ENCODE measurements around the gene TTC21A. TPM values are rescaled to one million over a fixed set of nuclear protein-coding genes. Genes with fewer than 3 reads are reported as not detected.

The TTC21A gene
- total RNA-seq, 1 donor from 2014 or later: 0.55 TPM

- H3K4me1 Mint-ChIP-seq (ENCODE audit: low read depth): peaks cover 12% of the 10 kb centered on the region
- no peaks in the 10 kb centered on the region for H3K9me3 Mint-ChIP-seq
- peaks cover 12% of the 10 kb centered on the region for H3K27me3 Mint-ChIP-seq (ENCODE audit: low read depth)
- no peaks in the 10 kb centered on the region for H3K36me3 Mint-ChIP-seq (ENCODE audit: low read depth)
- no peak overlapping the region for H3K4me3 Mint-ChIP-seq (ENCODE audit: low read depth)
- intact Hi-C loops (cut with micrococcal nuclease): no loop called here
- H3K27ac Mint-ChIP-seq: no peak overlapping the region
- DNase-seq (ENCODE audit: low spot score): no peak
Observed at GRCh38 chr3:39126532-39127071, 19.1 kb downstream of the TTC21A start.

GRCh38 chr3:39127269-39127907, 19.9 kb downstream of the TTC21A start:
- Mint-ChIP-seq H3K4me1 (ENCODE audit: low read depth) (peaks cover 12% of the 10 kb centered on the region), H3K9me3 (no peaks in the 10 kb centered on the region), H3K27ac (no peak overlapping the region), H3K4me3 (ENCODE audit: low read depth) (no peak overlapping the region), H3K36me3 (ENCODE audit: low read depth) (no peaks in the 10 kb centered on the region), H3K27me3 (ENCODE audit: low read depth) (peaks cover 7% of the 10 kb centered on the region)
- DNase-seq (ENCODE audit: low spot score): no peak
- intact Hi-C loops (cut with micrococcal nuclease): no loop called here

- H3K9me3 Mint-ChIP-seq: no peaks in the 10 kb centered on the region
- H3K36me3 Mint-ChIP-seq (ENCODE audit: low read depth): no peaks in the 10 kb centered on the region
- H3K4me1 Mint-ChIP-seq (ENCODE audit: low read depth): peaks cover 12% of the 10 kb centered on the region
- H3K27ac Mint-ChIP-seq: no peak overlapping the region
- no peak overlapping the region for H3K4me3 Mint-ChIP-seq (ENCODE audit: low read depth)
- intact Hi-C loops (cut with micrococcal nuclease): no loop called here
- DNase-seq (ENCODE audit: low spot score): no peak
- H3K27me3 Mint-ChIP-seq (ENCODE audit: low read depth): peaks cover 7% of the 10 kb centered on the region
Observed at GRCh38 chr3:39127908-39128304, 20.4 kb downstream of the TTC21A start.

- H3K36me3 Mint-ChIP-seq (ENCODE audit: low read depth): no peaks in the 10 kb centered on the region
- no peaks in the 10 kb centered on the region for H3K9me3 Mint-ChIP-seq
- no peak overlapping the region for H3K4me3 Mint-ChIP-seq (ENCODE audit: low read depth)
- no peak overlapping the region for H3K27ac Mint-ChIP-seq
- no peak for DNase-seq (ENCODE audit: low spot score)
- peaks cover 12% of the 10 kb centered on the region for H3K4me1 Mint-ChIP-seq (ENCODE audit: low read depth)
- intact Hi-C loops (cut with micrococcal nuclease): no loop called here
- peaks cover 3% of the 10 kb centered on the region for H3K27me3 Mint-ChIP-seq (ENCODE audit: low read depth)
Observed at GRCh38 chr3:39128951-39129350, 21.5 kb downstream of the TTC21A start.

GRCh38 chr3:39130026-39130425, 22.5 kb downstream of the TTC21A start:
- DNase-seq (ENCODE audit: low spot score): no peak
- Mint-ChIP-seq H3K27me3 (ENCODE audit: low read depth) (no peaks in the 10 kb centered on the region), H3K27ac (no peak overlapping the region), H3K36me3 (ENCODE audit: low read depth) (no peaks in the 10 kb centered on the region), H3K4me1 (ENCODE audit: low read depth) (peaks cover 12% of the 10 kb centered on the region), H3K4me3 (ENCODE audit: low read depth) (no peak overlapping the region), H3K9me3 (no peaks in the 10 kb centered on the region)
- intact Hi-C loops (cut with micrococcal nuclease): loop anchor here (10.0 kb wide), 1 partner anchor 55 kb away; no protein-coding TSS in a partner anchor

- Mint-ChIP-seq H3K4me1 (ENCODE audit: low read depth) (peaks cover 12% of the 10 kb centered on the region), H3K9me3 (no peaks in the 10 kb centered on the region), H3K36me3 (ENCODE audit: low read depth) (no peaks in the 10 kb centered on the region), H3K27me3 (ENCODE audit: low read depth) (no peaks in the 10 kb centered on the region), H3K27ac (no peak overlapping the region), H3K4me3 (ENCODE audit: low read depth) (no peak overlapping the region)
- DNase-seq (ENCODE audit: low spot score): no peak
- intact Hi-C loops (cut with micrococcal nuclease): loop anchor here (10.0 kb wide), 1 partner anchor 54 kb away; no protein-coding TSS in a partner anchor
Observed at GRCh38 chr3:39130693-39131265, 23.3 kb downstream of the TTC21A start.

- Mint-ChIP-seq H3K4me3 (ENCODE audit: low read depth) (no peak overlapping the region), H3K9me3 (no peaks in the 10 kb centered on the region), H3K4me1 (ENCODE audit: low read depth) (peaks cover 12% of the 10 kb centered on the region), H3K27me3 (ENCODE audit: low read depth) (no peaks in the 10 kb centered on the region), H3K36me3 (ENCODE audit: low read depth) (peaks cover 4% of the 10 kb centered on the region), H3K27ac (no peak overlapping the region)
- intact Hi-C loops (cut with micrococcal nuclease): loop anchor here (10.0 kb wide), 1 partner anchor 52 kb away; no protein-coding TSS in a partner anchor
- no peak for DNase-seq (ENCODE audit: low spot score)
Observed at GRCh38 chr3:39132096-39133092, 24.9 kb downstream of the TTC21A start.

- Mint-ChIP-seq H3K27me3 (ENCODE audit: low read depth) (no peaks in the 10 kb centered on the region), H3K4me1 (ENCODE audit: low read depth) (peaks cover 6% of the 10 kb centered on the region), H3K36me3 (ENCODE audit: low read depth) (peaks cover 8% of the 10 kb centered on the region), H3K27ac (no peak overlapping the region), H3K4me3 (ENCODE audit: low read depth) (no peak overlapping the region), H3K9me3 (no peaks in the 10 kb centered on the region)
- intact Hi-C loops (cut with micrococcal nuclease): loop anchor here (10.0 kb wide), 1 partner anchor 52 kb away; no protein-coding TSS in a partner anchor
- no peak for DNase-seq (ENCODE audit: low spot score)
Observed at GRCh38 chr3:39133093-39133490, 25.6 kb downstream of the TTC21A start.

GRCh38 chr3:39133822-39134221, 26.3 kb downstream of the TTC21A start:
- Mint-ChIP-seq H3K4me3 (ENCODE audit: low read depth) (no peak overlapping the region), H3K9me3 (no peaks in the 10 kb centered on the region), H3K27me3 (ENCODE audit: low read depth) (no peaks in the 10 kb centered on the region), H3K27ac (no peak overlapping the region), H3K36me3 (ENCODE audit: low read depth) (peaks cover 14% of the 10 kb centered on the region), H3K4me1 (ENCODE audit: low read depth) (peaks cover 8% of the 10 kb centered on the region)
- DNase-seq (ENCODE audit: low spot score): no peak
- intact Hi-C loops (cut with micrococcal nuclease): loop anchor here (10.0 kb wide), 1 partner anchor 51 kb away; no protein-coding TSS in a partner anchor

GRCh38 chr3:39134305-39134704, 26.8 kb downstream of the TTC21A start:
- no peak for DNase-seq (ENCODE audit: low spot score)
- H3K27ac Mint-ChIP-seq: no peak overlapping the region
- intact Hi-C loops (cut with micrococcal nuclease): loop anchor here (10.0 kb wide), 1 partner anchor 50 kb away; no protein-coding TSS in a partner anchor
- no peaks in the 10 kb centered on the region for H3K9me3 Mint-ChIP-seq
- no peaks in the 10 kb centered on the region for H3K27me3 Mint-ChIP-seq (ENCODE audit: low read depth)
- no peak overlapping the region for H3K4me3 Mint-ChIP-seq (ENCODE audit: low read depth)
- H3K4me1 Mint-ChIP-seq (ENCODE audit: low read depth): peaks cover 10% of the 10 kb centered on the region
- peaks cover 16% of the 10 kb centered on the region for H3K36me3 Mint-ChIP-seq (ENCODE audit: low read depth)

- no peaks in the 10 kb centered on the region for H3K27me3 Mint-ChIP-seq (ENCODE audit: low read depth)
- peaks cover 14% of the 10 kb centered on the region for H3K4me1 Mint-ChIP-seq (ENCODE audit: low read depth)
- no peak overlapping the region for H3K27ac Mint-ChIP-seq
- H3K9me3 Mint-ChIP-seq: no peaks in the 10 kb centered on the region
- peaks cover 26% of the 10 kb centered on the region for H3K36me3 Mint-ChIP-seq (ENCODE audit: low read depth)
- no peak for DNase-seq (ENCODE audit: low spot score)
- intact Hi-C loops (cut with micrococcal nuclease): loop anchor here (10.0 kb wide), 1 partner anchor 50 kb away; no protein-coding TSS in a partner anchor
- no peak overlapping the region for H3K4me3 Mint-ChIP-seq (ENCODE audit: low read depth)
Observed at GRCh38 chr3:39135170-39135805, 27.8 kb downstream of the TTC21A start.

Measured in activated T-helper 2 cell treated with anti-CD3 and anti-CD28 coated beads, Interferon-gamma antibody, Interleukin-2, Interleukin-4, amounts not matched to agents 10 μg/mL and 5 μg/mL and 100 μg/mL, durations not matched to agents 14 hours and 24 hours and 36 hours (primary cell).